Suppressor macrophage (primary cell): ENCODE results near the gene MAP4.
"Not testable (repeated sequence)": the region's sequence is repeated elsewhere in the genome, so short reads cannot be mapped to it uniquely, and the experiment has no call there.

Source experiments
- DNase-seq, 4 experiments: peaks; one replicate each; pipeline ENCODE4 v3.0.0-alpha.2; 2020 to 2022

Gene MAP4

DNA sequence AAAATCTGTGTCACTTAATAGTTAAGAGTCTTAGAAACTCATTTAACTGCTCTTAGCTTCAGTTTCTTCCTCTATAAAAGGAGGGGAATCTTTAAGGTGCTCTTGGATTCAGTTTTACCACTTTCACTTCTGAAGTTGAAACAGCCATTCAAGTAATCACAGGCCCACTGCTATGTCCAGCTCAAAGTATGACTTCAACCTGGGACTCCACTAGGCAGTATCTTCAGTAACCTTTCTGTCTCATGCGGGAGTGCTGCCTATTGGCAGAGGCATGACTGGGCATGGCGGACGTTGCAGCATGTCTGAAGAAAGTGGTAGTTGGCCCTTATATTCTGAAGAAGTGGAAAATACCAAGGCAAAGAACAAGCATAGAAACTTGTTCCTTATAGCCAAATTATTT lies 121.0 kb downstream of the MAP4 start:
- DNase-seq = no peak

DNA sequence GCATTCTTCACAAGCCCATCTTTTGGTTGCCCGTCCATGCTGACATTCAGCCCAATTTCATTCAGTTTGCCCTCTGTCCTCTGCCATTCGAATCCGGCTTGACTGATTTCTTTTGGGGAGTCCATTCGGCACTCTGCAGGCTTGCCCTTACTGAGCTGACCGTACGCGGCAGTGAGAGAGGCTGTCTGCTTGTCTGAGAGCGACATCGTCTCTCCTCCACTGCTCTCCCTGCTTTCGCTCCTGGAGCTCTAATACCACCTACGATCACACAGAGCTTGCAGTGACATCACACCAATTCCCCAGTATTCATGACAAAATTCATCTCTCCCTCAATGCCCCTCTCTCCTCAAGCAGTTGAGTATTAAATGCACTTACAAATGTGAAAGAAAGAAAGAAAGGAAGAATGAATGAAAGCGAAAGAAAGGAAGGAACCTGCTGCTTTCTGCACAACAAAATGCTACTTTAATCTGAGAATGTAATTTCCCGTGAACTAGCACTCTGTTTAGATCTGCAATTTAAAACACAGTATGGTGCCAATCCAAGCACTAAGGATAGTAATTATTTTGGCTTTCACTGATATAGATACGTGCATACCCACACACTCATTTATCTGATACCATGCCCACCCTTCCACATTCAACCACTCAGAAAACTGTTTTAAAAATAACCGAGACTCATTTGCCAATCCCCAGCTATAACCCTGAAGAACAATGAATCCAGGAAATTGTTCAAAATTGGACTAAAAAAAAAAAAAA lies 123.8 kb downstream of the MAP4 start:
- DNase-seq = no peak

DNA sequence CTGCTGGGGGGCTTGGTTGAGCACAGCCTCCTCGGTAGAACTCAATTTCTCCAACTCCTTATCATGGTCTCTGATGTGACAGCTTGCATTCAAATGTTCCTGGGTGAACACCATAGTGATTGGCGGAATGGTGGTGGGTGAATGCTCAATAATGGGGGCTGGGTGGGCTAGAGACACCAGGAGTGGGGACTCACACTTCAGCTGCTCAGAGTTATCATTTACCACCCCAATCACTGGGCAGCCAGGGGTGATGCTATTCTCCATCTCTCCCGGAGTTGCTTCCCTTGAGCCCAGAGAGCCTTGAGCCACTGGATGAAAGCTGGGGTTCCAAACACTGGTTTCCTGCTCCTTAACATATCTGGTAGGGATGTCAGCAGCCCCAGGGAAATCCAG lies 124.6 kb downstream of the MAP4 start:
- no peak for DNase-seq

DNA sequence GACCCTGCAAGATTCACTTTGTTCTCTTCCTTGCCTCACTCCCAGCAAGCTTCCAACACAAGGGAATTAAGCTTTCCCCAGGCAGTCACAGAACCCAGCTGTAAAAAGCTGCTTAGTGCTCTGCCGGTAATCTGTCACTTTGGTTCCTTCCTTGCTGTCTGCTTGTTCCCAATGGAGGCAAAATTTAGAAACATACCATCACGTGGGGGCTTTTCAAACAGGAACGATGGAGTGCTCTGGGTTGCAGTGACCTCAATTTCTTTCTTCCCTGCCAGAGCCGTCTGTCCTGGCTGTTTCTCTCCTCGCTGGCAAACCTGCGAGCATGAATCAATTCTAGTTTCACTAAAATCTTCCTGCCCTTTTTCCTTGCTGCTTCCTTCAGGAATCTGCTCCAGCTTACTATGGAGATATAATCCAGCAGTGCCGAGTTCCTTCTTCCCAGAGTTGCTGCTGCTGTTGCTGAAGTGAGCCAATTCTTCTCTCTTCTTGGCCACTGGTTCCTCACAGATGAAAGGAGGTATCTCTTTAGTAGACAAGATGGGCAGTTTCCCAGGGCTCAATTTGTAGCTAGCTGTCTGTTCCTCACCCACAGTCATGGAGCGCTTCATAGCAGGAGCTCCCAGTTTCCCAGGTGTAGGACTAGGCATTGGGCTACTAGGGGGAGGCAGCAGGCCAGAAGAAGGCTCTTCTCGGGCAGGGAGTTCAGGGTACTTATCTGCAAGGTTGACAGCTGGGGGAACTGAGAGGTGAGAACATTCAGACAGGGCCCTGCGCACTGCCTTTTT lies 125.2 kb downstream of the MAP4 start:
- peak in 2 of 4 experiments; percentile 5 to 8 for DNase-seq

DNA sequence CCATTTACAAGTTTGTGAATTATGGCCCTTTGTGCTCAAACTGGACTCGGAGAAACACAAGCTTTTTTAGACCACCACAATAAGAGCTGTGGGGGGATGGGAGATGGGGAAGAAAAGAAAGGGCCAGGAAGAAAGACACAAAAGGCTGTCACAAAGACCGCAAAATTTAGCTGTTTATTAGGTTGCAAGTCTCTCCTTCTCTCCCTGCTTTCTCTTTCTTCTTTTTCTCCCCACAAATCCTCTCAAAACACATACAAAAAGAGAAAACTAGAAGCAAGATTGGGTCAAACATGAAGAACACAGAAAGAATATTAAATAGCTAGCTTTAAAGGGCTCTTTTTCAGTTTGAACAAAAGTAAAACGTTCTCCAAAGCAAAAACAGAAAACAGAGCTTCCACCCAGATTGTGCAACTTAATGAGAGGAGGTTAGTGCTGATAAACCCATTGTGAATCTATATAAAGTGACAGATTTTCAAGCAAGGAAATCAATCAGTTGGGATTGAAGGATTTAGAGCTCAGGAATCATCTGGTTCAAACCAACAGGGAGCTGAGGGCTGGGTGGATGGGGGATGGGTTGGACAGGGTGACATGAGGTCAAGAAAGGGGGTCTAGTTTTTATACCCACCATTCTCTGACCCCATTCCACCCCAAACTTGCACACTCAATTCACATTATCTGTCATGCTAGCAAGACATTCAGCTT lies 125.9 kb downstream of the MAP4 start:
- DNase-seq = no peak

DNA sequence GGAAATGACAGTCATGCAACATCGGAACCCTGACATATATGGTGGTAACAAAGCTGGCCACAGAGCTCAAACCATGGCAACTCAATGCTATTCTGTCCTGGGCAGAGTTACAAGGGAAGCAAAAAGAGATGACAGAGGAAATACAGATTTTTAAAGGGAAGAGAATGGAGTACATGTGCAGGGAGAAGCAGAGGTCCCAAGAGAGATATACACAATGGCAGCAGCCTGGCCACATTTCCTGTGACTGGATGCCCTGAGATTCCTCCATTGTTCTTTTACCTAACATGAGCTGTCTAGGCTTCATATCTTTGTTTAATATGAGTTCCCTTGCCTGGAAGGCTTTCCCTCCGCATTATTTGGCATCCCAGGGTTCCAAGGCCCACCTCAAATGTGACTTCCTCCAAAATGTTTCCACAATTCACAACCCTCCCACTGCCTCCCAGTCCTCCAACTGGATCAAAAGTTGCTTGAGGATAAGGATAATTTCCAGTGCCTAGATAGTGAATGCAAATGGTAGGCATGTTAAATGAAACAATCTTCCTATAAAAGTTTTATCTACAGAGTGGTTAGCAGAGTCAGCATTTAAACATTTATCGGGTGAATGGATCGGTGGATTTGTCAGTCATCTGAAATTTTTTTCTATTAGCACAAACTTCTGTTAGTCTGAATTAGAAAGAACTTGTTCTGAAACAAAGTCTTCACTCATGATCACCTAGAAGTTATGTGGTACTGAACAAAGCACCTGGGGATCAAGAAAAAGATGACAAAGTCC lies 127.0 kb downstream of the MAP4 start:
- DNase-seq = no peak

DNA sequence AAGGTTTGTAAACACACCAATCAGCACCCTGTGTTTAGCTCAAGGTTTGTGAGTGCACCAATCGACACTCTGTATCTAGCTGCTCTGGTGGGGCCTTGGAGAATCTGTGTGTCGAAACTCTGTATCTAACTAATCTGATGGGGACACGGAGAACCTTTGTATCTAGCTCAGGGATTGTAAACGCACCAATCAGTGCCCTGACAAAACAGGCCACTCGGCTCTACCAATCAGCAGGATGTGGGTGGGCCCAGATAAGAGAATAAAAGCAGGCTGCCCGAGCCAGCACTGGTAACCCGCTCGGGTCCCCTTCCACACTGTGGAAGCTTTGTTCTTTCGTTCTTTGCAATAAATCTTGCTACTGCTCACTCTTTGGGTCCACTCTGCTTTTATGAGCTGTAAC lies 128.2 kb downstream of the MAP4 start:
- not testable (repeated sequence) for DNase-seq

DNA sequence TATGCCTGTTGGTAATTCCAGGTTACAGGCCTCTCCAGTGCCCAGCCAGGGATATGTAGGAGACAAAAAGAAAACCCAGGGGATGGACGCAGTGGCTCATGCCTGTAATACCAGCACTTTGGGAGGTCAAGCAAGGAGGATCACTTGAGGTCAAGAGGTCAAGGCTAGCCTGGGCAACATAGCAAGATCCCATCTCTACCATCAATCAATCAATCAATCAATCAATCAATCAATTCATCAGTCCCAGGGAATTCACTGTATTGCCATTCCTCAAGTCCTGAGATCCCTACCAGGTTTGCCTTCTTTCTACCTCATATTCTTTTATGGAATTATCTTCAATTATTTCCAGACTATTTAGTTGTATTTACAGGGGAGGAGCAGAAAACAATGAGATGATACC lies 131.0 kb downstream of the MAP4 start:
- no peak for DNase-seq

DNA sequence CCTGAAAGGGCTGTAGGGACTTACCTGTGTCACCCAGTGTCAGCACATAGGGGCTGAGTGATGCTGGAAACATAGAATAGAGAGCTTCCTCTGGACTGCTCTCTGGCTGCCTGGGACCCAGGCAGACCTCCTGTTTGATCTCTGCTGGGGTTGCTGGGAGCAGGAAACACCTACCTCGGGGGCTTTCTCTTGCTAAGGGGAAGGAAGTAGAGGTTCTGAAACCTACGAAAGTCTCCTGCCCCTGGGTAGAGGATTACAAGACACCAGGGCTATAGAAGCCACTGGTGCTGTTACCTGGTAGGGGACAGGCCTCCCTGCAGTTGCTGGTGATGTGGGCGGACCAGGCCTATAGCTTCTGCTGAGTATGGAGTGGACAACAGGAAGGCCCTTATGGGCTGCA lies 131.6 kb downstream of the MAP4 start:
- no peak for DNase-seq

DNA sequence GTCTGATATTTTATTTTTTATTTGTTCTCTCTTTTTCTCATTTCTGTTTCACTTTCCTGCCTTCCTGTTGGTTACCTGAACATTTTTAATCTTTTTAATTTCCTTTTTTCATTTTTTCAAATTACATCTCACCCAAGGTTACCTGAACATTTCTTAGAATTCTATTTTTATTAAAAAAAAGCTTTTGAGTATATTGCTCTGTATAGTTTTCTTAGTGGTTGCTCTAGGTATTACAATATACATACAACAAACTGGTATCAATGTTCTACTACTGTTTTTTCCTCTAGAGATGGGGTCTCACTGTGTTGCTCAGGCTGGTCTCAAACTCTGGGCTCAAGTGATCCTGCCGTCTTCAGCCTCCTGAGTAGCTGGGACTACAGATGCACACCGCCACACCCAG lies 133.9 kb downstream of the MAP4 start:
- DNase-seq = no peak

DNA sequence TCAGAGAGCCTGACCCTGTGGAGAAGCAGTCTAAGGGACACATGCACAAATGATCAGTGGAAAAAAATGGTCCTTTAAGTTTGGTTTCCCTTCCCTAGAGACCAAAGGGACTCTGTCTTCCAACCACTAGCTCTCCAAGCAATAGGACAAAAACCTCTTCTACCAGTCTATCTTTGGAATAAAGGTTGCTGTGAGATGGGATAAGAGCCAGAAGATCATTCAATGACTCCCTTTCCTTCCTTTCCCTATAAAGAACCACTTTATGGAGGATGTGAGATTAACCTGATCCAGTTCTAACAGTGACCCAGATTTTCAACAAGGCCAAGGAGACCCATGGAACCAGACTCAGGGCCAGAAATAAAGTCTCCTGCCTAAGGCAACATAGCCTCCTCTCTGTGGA lies 138.5 kb downstream of the MAP4 start:
- DNase-seq = no peak

DNA sequence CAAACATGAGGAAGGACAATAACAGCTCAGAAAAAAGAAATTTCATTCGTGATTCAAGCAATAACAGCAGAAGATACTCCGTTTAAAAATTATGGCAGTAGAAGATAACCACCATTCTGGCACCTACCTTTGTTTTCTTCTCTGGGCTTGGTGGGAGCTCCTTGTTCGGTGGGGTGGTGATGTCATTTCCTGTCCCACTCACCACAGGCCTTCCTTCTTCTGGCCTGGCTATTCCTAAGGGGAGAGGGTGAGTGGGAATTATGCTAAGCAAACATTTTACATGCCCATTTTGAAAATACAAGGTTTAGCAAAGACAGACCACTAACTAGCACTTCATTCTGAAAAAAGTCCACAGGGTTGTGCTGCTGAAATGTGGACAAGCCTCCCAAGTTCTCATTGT lies 138.9 kb downstream of the MAP4 start:
- no peak for DNase-seq

DNA sequence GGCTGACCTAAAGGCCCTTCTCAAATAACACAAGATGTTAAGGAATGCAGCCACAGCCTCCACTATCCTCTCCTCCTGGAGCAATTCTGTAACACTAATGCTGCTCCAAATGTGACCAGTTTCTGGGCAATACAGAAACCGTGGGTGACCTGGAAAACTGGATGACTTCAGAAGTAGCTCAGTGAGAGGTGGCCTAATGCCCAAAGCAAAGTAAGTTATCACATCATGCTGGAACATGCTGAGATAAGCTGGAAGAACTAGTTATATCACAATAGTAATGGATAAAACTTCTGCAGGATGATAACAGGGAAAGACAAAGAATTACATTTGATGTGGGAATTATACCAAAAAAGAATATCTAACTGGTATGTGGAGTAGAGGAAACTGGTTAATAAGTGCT lies 141.3 kb downstream of the MAP4 start:
- DNase-seq = no peak

DNA sequence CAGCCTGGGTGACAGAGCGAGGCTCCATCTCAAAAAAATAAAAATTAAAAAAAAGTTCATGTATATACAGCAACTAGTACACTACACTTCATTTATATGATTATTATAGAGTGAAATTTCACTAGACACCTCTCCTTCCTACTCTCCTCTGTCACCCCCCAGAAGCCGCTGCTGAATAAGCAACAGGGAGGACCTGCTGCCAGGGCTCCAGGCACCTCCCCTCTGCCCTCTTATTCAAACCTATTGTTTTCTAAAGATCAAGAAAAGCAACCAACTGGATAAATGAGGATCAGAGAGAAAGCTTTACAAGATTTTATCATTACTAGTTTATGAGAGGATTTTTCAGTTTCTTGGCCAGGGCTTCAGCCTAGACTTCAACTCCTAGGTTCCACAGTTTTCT lies 141.8 kb downstream of the MAP4 start:
- DNase-seq = no peak

DNA sequence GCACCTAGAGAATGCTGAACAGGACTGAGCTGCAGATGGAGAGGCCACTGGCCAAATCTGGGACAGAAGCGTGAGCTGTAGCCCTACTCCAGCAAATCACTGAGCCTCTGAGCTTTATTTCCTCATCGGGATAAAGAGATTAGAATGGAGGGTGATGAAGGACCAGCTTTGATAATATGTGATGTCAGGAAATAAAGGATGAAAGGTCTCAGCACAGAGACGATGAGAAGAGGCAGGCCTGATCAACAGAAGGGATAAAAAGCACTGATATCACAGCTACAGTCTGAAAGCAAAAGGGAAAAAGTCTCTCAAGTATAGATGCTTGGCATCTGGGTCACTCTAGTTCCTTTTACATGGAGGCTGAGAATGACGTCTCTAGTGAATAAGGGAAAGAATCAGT lies 143.3 kb downstream of the MAP4 start:
- DNase-seq = no peak

DNA sequence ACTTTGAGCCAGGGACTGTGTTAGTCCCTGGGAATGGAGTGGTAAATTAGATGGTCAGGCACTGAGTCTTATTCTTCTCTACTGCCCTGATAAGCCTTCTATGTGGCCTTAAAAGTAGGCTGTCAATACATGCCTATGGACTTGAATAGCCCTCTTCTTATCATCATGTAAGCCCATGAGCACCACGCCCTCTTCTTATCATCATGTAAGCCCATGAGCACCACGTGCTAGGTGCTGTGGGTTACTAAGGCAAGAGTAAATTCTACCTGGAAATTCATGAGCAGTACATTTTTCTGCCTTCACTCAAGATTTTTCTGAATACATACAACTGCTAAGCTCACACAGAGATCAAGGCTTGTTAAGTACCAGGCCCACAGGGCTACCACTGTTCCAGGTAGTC lies 144.8 kb downstream of the MAP4 start:
- DNase-seq = no peak

DNA sequence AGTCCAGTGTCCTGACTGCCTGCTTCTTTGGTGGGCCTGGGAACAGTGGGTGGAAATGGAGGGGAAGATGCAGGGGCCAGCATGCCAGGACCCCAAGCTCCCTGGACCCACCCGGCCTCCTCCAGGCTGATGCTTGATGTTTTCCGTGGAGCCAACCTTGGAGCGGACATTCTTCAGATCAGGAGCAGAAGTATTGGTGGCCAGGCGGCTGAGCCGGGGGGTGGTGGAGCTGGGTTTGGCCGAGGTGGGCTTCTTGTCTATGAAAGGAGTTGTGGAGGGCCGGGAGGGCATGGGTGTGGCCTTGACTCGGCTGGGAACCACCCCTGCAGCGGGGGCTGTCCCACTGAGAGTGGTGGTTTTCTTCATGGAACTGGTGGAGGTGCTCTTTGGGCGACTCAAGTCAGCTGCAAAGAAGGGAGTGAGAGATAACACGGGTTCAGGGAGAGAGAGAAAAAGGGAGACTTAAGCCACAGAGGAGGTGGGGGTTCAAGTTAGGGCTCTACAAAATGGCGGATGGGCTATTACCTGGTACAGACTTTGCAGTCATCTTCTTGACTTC lies 145.4 kb downstream of the MAP4 start:
- no peak for DNase-seq

DNA sequence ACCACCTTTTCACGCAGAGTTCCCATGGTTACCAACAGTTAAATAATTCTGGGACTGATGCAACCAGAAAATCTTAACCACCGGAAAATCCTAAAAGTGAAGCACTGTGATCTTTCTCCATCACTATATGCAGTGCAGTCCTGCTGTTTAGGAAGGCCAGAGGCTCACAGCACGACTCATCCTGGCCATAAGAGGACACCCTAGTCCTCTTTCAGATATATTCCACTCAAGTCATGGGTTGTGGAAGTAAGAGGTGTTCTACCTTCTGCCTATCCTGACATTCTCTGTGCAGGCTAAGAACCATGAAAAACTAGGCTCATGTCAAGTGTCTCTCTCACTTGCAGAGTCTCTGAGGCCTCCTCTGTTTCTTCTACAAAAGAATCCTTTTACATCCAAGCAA lies 146.1 kb downstream of the MAP4 start:
- DNase-seq = no peak

DNA sequence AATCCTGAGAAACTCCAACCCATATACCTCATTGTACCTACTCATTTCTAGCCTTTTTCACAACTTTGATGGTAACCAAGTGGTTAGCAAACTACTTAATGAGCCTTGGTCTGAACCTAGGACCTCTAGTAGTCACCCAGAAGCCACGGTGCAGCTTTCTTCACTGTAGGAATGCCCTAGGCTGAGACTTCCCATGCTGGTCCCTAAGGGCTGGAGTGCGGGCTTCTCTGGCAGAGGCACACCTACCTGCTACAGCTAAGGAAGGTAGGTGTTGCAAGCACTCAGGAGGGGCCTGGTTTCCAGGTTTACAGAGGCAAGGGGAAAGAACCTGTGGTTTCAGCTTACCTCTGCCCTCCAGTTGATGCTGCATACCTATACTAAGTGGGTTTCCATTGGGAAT lies 147.9 kb downstream of the MAP4 start:
- no peak for DNase-seq

DNA sequence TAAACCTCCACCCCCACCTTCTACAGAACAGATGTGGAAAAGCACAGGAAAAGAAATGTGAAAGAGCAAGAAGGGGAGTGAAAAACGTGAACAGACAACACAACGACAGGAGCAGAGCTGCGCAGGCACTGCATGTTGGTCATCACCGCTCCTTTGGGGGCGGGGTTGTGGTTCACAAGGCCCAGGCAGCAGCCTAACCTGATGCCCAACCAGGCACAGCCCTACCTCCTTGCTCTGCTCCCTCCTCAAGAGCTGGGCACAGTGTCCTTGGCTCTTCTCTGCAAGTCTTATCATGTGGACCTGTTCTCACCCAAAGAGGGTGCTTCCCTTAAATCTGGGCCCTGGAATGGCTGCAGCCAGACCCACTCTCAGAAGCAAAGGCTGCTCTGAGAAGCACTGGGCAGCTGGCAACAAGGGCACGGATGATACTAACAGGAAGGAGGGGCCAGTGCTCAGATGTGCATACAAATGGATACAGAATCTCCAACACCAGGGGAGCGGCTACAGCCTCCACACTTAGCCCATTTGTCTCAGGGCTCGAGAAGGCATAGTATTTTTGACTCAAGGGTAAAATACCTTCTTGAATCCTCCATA lies 148.7 kb downstream of the MAP4 start:
- no peak for DNase-seq

DNA sequence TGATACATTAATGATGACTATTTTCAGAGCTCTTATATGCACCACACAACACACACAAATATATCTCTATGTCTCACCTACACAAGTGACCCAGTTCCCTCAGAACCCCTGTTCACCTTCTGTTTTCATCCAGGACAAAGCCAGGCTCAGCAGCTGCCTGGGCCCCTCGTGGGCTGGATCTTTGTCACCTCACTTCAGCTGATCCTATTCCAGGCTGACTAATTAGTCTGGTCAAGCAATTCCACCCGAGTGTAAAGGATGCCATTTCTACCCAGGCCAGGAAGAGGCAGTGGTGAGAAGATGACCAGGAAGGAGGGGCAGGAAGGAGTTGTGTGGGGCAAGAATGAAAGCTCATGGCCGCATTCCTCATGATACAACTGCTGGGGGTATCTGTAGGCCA lies 151.0 kb downstream of the MAP4 start:
- DNase-seq = no peak
